PC-3 (cell line): Measurements from ENCODE around the gene ZNF407. TPM values are rescaled to one million over a fixed set of nuclear protein-coding genes. Genes with fewer than 3 reads are reported as not detected.

Experiments used
- ATAC-seq: fragments of 200-7000 bp; cut with Tn5 transposase; 2 replicates; pipeline ENCODE4 v1.9.1; 2020; ENCODE audit warnings: mild to moderate bottlenecking, moderate library complexity
- BruUV-seq: library from RNA; stranded (reverse); fragments of 400-500 nt; replicated peaks from 2 replicates; lab custom pipeline; 2021; lab: Mats Ljungman, UMichigan
- CTCF ChIA-PET: fragments of 300-600 bp; sonication (Branson Sonifier 250); formaldehyde crosslinking; loops from one replicate; lab custom pipeline; 2022; ENCODE audit warnings: antibody characterized with exemption; lab: Charles Lee
- POLR2A ChIA-PET: fragments of 300-600 bp; sonication (Branson Sonifier 250); formaldehyde crosslinking; loops from one replicate; lab custom pipeline; 2022; ENCODE audit warnings: antibody characterized with exemption; ENCODE audit not compliant: unreplicated experiment; lab: Charles Lee
- DNase-seq: peaks from one replicate; pipeline ENCODE4 v3.0.0-alpha.2; 2015
- H2AFZ ChIP-seq: fragments of 300-600 bp; sonication (generic); 2 replicates; pipeline ENCODE4 v1.6.0; 2016; ENCODE audit warnings: antibody characterized with exemption, low read length
- H3F3A ChIP-seq: fragments of 300-600 bp; sonication (generic); one replicate; pipeline ENCODE4 v1.6.0; 2017; ENCODE audit warnings: antibody characterized with exemption, low read length, control low read depth, mild to moderate bottlenecking; ENCODE audit not compliant: unreplicated experiment
- H3K27ac ChIP-seq: fragments of 300-600 bp; sonication (generic); 2 replicates; pipeline ENCODE4 v1.5.1; 2016; ENCODE audit warnings: mild to moderate bottlenecking, low read length
- H3K27me3 ChIP-seq: fragments of 300-600 bp; sonication (generic); 2 replicates; pipeline ENCODE4 v1.6.1; 2016; ENCODE audit warnings: low read length, mixed read lengths
- H3K36me3 ChIP-seq: fragments of 300-600 bp; sonication (generic); 2 replicates; pipeline ENCODE4 v1.6.1; 2016; ENCODE audit warnings: low read depth, mixed run types, low read length, mixed read lengths
- H3K4me1 ChIP-seq: fragments of 300-600 bp; sonication (generic); 2 replicates; pipeline ENCODE4 v1.5.1; 2016; ENCODE audit warnings: low read length; ENCODE audit not compliant: insufficient read depth
- H3K4me2 ChIP-seq: fragments of 300-600 bp; sonication (generic); 2 replicates; pipeline ENCODE4 v1.6.0; 2016; ENCODE audit warnings: low read length
- H3K4me3 ChIP-seq: fragments of 300-600 bp; sonication (generic); 2 replicates; pipeline ENCODE4 v1.5.1; 2016; ENCODE audit warnings: mild to moderate bottlenecking, low read length, mixed read lengths
- H3K79me2 ChIP-seq: fragments of 300-600 bp; sonication (generic); 2 replicates; pipeline ENCODE4 v1.6.1; 2017; ENCODE audit warnings: low read length, mixed read lengths
- H3K9ac ChIP-seq: fragments of 300-600 bp; sonication (generic); 2 replicates; pipeline ENCODE4 v1.6.0; 2016; ENCODE audit warnings: mild to moderate bottlenecking, low read length
- H3K9me2 ChIP-seq: fragments of 300-600 bp; sonication (generic); replicated peaks from 2 replicates; pipeline ENCODE4 v1.6.1; 2016; ENCODE audit warnings: mixed run types, low read length, mixed read lengths
- H3K9me3 ChIP-seq: fragments of 300-600 bp; sonication (generic); 2 replicates; pipeline ENCODE4 v1.6.1; 2016; ENCODE audit warnings: low read length, mixed read lengths
- H4K20me1 ChIP-seq: fragments of 300-600 bp; sonication (generic); 2 replicates; pipeline ENCODE4 v1.6.1; 2016; ENCODE audit warnings: low read length, mixed read lengths
- EZH2 ChIP-seq: fragments of 300-600 bp; sonication (generic); IDR thresholded peaks from one replicate; pipeline ENCODE4 v1.6.1; 2017; ENCODE audit warnings: antibody characterized with exemption, mild to moderate bottlenecking, low read length; ENCODE audit not compliant: unreplicated experiment
- EZH2phosphoT487 ChIP-seq: fragments of 300-600 bp; sonication (generic); IDR thresholded peaks from 2 replicates; pipeline ENCODE4 v1.6.1; 2018; ENCODE audit warnings: mild to moderate bottlenecking, antibody characterized with exemption, low read length, borderline replicate concordance
- intact Hi-C: fragments of 100-400 bp; cut with micrococcal nuclease; formaldehyde crosslinking; loops from 2 replicates; pipeline ENCODE4 v1.9.0; 2023
- total RNA-seq: library from RNA; depleted of rRNA; stranded (reverse); fragments of >200 nt; gene quantifications from 2 replicates; pipeline ENCODE4 v1.2.3, GENCODE V29; 2014
- TF ChIP-seq, protein P1 (sequence below): fragments of 300-600 bp; sonication (generic); conservative IDR thresholded peaks from 2 replicates; pipeline ENCODE4 v1.5.1; 2017; ENCODE audit warnings: antibody characterized with exemption, low read depth, mild to moderate bottlenecking, low read length

ZNF407 gene
- total RNA-seq, 1 experiment from 2014 or later, result 9.3 TPM

GRCh38 chr18:74806700-74807416 is 209.2 kb downstream of the ZNF407 start:
- intact Hi-C loops, result loop anchor here (1.0 to 5.0 kb wide), 4 partner anchors 61 to 150 kb away; no protein-coding TSS in a partner anchor
- Histone ChIP-seq H3K27ac (peak overlapping the region; percentile 92), H4K20me1 (no peaks in the 10 kb centered on the region), H3K4me2 (peak overlapping the region; percentile 77), H3K79me2 (no peaks in the 10 kb centered on the region), H2AFZ (peak overlapping the region; percentile 34), H3K9ac (peak overlapping the region; percentile 51), H3F3A (no peaks in the 10 kb centered on the region), H3K36me3 (no peaks in the 10 kb centered on the region), H3K9me2 (no peaks in the 10 kb centered on the region), H3K9me3 (no peaks in the 10 kb centered on the region), H3K4me3 (peak overlapping the region; percentile 36), H3K27me3 (no peaks in the 10 kb centered on the region), H3K4me1 (peaks cover 26% of the 10 kb centered on the region)
- ChIA-PET POLR2A (interaction anchor here (0.7 kb wide), 1 partner anchor 33 kb away, joined by 4 read pairs; no protein-coding TSS in a partner anchor), CTCF (interaction anchor here (0.6 to 1.1 kb wide), 3 partner anchors 11 to 133 kb away, joined by 3 to 5 read pairs (median 4); no protein-coding TSS in a partner anchor)
- DNase-seq (peak; percentile 97), ATAC-seq (peak; percentile 99)
- TF ChIP-seq EZH2, result no peak
- no peak for TF ChIP-seq EZH2phosphoT487
- TF ChIP-seq, protein P1, sequence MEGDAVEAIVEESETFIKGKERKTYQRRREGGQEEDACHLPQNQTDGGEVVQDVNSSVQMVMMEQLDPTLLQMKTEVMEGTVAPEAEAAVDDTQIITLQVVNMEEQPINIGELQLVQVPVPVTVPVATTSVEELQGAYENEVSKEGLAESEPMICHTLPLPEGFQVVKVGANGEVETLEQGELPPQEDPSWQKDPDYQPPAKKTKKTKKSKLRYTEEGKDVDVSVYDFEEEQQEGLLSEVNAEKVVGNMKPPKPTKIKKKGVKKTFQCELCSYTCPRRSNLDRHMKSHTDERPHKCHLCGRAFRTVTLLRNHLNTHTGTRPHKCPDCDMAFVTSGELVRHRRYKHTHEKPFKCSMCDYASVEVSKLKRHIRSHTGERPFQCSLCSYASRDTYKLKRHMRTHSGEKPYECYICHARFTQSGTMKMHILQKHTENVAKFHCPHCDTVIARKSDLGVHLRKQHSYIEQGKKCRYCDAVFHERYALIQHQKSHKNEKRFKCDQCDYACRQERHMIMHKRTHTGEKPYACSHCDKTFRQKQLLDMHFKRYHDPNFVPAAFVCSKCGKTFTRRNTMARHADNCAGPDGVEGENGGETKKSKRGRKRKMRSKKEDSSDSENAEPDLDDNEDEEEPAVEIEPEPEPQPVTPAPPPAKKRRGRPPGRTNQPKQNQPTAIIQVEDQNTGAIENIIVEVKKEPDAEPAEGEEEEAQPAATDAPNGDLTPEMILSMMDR, result no peak
- BruUV-seq, result no TSS peak

- Histone ChIP-seq H3K36me3 (no peaks in the 10 kb centered on the region), H3K9ac (no peak overlapping the region), H3K4me1 (no peaks in the 10 kb centered on the region), H3K27me3 (no peaks in the 10 kb centered on the region), H3K27ac (no peak overlapping the region), H3F3A (no peaks in the 10 kb centered on the region), H3K9me2 (no peaks in the 10 kb centered on the region), H3K4me2 (no peak overlapping the region), H3K79me2 (no peaks in the 10 kb centered on the region), H4K20me1 (no peaks in the 10 kb centered on the region), H3K4me3 (no peak overlapping the region), H2AFZ (no peak overlapping the region), H3K9me3 (no peaks in the 10 kb centered on the region)
- no peak for DNase-seq
- CTCF ChIA-PET, result interaction anchor here (0.6 kb wide), 1 partner anchor 14 kb away, joined by 5 read pairs; no protein-coding TSS in a partner anchor
- no peak for ATAC-seq
- no TSS peak for BruUV-seq
- TF ChIP-seq EZH2 (no peak), EZH2phosphoT487 (no peak)
- TF ChIP-seq, protein P1, result no peak
- intact Hi-C loops, result no loop called here
- POLR2A ChIA-PET, result no interaction called here
These were observed 219.9 kb downstream of the ZNF407 start for GRCh38 chr18:74817576-74817975.
